ENCODE results near the gene HTR1E.

DNA sequence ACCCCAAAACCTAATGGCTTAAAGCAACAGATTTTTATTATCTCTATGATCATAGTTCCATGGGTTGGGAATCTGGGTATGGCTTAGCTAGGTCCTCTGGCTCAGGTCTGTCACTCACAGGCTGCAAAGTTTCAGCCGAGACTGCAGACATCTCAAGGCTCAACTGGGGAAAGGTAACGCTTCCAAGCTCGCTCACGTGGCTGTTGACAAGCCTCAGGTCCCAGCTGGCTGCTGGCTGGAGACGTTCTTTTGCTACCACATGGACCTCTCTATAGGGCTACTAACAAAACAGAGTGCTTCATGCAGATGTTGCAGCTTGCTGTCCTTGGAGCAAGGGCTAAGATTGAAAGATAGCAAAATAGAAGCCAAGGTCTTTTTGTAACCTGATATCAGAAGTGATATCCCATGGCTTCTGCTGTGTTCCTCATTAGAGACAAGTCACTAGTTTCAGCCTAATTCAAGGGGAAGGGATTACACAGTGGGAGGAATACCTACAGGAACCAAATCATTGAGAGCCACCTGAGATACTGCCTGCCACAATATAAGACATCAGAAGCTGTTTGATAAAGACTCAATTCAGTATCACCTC is 6.6 kb downstream of the HTR1E start:
- TF ChIP-seq, protein P1, sequence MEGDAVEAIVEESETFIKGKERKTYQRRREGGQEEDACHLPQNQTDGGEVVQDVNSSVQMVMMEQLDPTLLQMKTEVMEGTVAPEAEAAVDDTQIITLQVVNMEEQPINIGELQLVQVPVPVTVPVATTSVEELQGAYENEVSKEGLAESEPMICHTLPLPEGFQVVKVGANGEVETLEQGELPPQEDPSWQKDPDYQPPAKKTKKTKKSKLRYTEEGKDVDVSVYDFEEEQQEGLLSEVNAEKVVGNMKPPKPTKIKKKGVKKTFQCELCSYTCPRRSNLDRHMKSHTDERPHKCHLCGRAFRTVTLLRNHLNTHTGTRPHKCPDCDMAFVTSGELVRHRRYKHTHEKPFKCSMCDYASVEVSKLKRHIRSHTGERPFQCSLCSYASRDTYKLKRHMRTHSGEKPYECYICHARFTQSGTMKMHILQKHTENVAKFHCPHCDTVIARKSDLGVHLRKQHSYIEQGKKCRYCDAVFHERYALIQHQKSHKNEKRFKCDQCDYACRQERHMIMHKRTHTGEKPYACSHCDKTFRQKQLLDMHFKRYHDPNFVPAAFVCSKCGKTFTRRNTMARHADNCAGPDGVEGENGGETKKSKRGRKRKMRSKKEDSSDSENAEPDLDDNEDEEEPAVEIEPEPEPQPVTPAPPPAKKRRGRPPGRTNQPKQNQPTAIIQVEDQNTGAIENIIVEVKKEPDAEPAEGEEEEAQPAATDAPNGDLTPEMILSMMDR (IDR thresholded peaks at IDR 0.05) = no peak
- no peak for TF ChIP-seq POLR2A (IDR thresholded peaks at IDR 0.05)
